C4-2B (cell line): ENCODE results near the gene DPH7.

Experiments used
- CTCF ChIP-seq: fragments of 450-650 bp; conservative IDR thresholded peaks from 2 replicates; pipeline ENCODE4 v1.5.1; 2017; ENCODE audit warnings: mild to moderate bottlenecking
- ZFX ChIP-seq: fragments of 450-650 bp; IDR thresholded peaks from 2 replicates; pipeline ENCODE4 v1.6.1; 2017

DNA sequence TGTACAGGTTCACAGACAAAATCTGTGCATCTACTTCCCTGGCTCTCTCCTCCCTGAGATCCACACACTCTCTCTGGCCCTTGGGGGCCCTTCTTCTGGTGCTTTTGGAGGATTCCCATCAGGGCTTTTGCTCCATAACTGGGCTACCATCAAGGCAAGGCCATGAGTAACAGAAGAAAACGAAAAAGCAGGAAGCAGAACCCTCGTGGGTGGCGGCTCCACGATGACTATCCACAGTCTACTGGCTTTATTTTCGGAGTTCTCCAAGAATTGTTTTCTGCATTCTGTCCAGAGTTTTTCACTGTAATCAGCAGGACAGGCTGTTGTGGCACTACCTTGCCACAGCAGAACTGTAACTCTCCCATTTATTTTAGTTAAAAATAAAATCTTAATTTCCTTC, 48.4 kb downstream of the DPH7 start:
- no peak for TF ChIP-seq CTCF
- no peak for TF ChIP-seq ZFX
